ENCODE results near the gene NDUFS5. TPM values are rescaled to one million over a fixed set of nuclear protein-coding genes. Genes with fewer than 3 reads are reported as not detected.

NDUFS5 gene
- total RNA-seq, 1 experiment from 2014 or later, result 176 TPM

DNA sequence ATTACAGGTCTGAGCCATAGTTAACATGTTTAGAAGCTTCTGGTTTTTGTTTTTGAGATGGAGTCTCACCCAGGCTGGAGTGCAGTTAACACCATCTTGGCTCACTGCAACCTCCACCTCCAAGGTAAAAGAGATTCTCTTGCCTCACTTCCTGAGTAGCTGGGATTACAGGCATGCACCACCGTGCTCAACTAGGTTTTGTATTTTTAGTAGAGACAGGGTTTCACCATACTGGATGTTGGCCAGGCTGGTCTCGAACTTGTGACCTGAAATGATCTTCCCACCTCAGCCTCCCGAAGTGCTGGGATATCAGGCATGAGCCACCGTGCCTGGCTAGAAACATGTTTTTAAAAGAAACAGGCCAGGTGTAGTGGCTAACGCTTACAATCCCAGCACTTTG lies 10.5 kb downstream of the NDUFS5 start:
- Histone ChIP-seq H3K9me3 (no peaks in the 10 kb centered on the region), H3K4me1 (no peaks in the 10 kb centered on the region), H3K4me3 (ENCODE audit: low read depth, low read length) (no peak overlapping the region), H3K36me3 (ENCODE audit: control insufficient read depth, insufficient read depth, low read length) (no peaks in the 10 kb centered on the region; the same call in 1 of the 2 replicates), H3K27me3 (replicated peaks; ENCODE audit: control insufficient read depth, insufficient read depth, low read length) (no peaks in the 10 kb centered on the region)
- no TSS peak for BruUV-seq (replicated peaks)
- ChIA-PET POLR2A (no interaction called here), CTCF (no interaction called here)
- Mint-ChIP-seq H3K27me3 (ENCODE audit: insufficient read depth, unreplicated experiment) (no peaks in the 10 kb centered on the region), H3K4me1 (ENCODE audit: low read depth, unreplicated experiment) (no peaks in the 10 kb centered on the region), H3K4me3 (ENCODE audit: unreplicated experiment) (no peak overlapping the region), H3K9me3 (ENCODE audit: unreplicated experiment) (no peaks in the 10 kb centered on the region), H3K36me3 (ENCODE audit: insufficient read depth, unreplicated experiment) (peaks cover 56% of the 10 kb centered on the region), H3K27ac (ENCODE audit: unreplicated experiment) (no peak overlapping the region)
- intact Hi-C loops (cut with micrococcal nuclease; ENCODE audit: unreplicated experiment), result no loop called here
- no peak for DNase-seq
- no peak for TF ChIP-seq CTCF (IDR thresholded peaks at IDR 0.05; ENCODE audit: insufficient read depth in 1 of 2, low read depth in 1 of 2, low read length in 1 of 2, severe bottlenecking in 1 of 2, unreplicated experiment in 1 of 2)

- Histone ChIP-seq H3K27me3 (replicated peaks; ENCODE audit: control insufficient read depth, insufficient read depth, low read length) (no peaks in the 10 kb centered on the region), H3K9me3 (no peaks in the 10 kb centered on the region), H3K4me1 (no peaks in the 10 kb centered on the region), H3K36me3 (ENCODE audit: control insufficient read depth, insufficient read depth, low read length) (no peaks in the 10 kb centered on the region), H3K4me3 (ENCODE audit: low read depth, low read length) (no peak overlapping the region)
- Mint-ChIP-seq H3K4me1 (ENCODE audit: low read depth, unreplicated experiment) (no peaks in the 10 kb centered on the region), H3K27ac (ENCODE audit: unreplicated experiment) (no peak overlapping the region), H3K36me3 (ENCODE audit: insufficient read depth, unreplicated experiment) (peaks cover 21% of the 10 kb centered on the region), H3K27me3 (ENCODE audit: insufficient read depth, unreplicated experiment) (no peaks in the 10 kb centered on the region), H3K9me3 (ENCODE audit: unreplicated experiment) (no peaks in the 10 kb centered on the region), H3K4me3 (ENCODE audit: unreplicated experiment) (no peak overlapping the region)
- no peak for TF ChIP-seq CTCF (IDR thresholded peaks at IDR 0.05; ENCODE audit: insufficient read depth in 1 of 2, low read depth in 1 of 2, low read length in 1 of 2, severe bottlenecking in 1 of 2, unreplicated experiment in 1 of 2)
- intact Hi-C loops (cut with micrococcal nuclease; ENCODE audit: unreplicated experiment), result no loop called here
- CTCF ChIA-PET, result no interaction called here
- no peak for DNase-seq
- BruUV-seq (replicated peaks), result no TSS peak
- POLR2A ChIA-PET, result interaction anchor here (0.7 kb wide), 1 partner anchor 186 kb away, joined by 3 read pairs; no protein-coding TSS in a partner anchor
These were observed 17.4 kb downstream of the NDUFS5 start for GRCh38 chr1:39043513-39043912.

- Histone ChIP-seq H3K4me1 (no peaks in the 10 kb centered on the region), H3K4me3 (ENCODE audit: low read depth, low read length) (no peak overlapping the region), H3K36me3 (ENCODE audit: control insufficient read depth, insufficient read depth, low read length) (no peaks in the 10 kb centered on the region), H3K9me3 (no peaks in the 10 kb centered on the region), H3K27me3 (replicated peaks; ENCODE audit: control insufficient read depth, insufficient read depth, low read length) (no peaks in the 10 kb centered on the region)
- intact Hi-C loops (cut with micrococcal nuclease; ENCODE audit: unreplicated experiment), result no loop called here
- no peak for TF ChIP-seq CTCF (IDR thresholded peaks at IDR 0.05; ENCODE audit: insufficient read depth in 1 of 2, low read depth in 1 of 2, low read length in 1 of 2, severe bottlenecking in 1 of 2, unreplicated experiment in 1 of 2)
- Mint-ChIP-seq H3K4me3 (ENCODE audit: unreplicated experiment) (no peak overlapping the region), H3K36me3 (ENCODE audit: insufficient read depth, unreplicated experiment) (peaks cover 21% of the 10 kb centered on the region), H3K27ac (ENCODE audit: unreplicated experiment) (no peak overlapping the region), H3K4me1 (ENCODE audit: low read depth, unreplicated experiment) (no peaks in the 10 kb centered on the region), H3K27me3 (ENCODE audit: insufficient read depth, unreplicated experiment) (no peaks in the 10 kb centered on the region), H3K9me3 (ENCODE audit: unreplicated experiment) (no peaks in the 10 kb centered on the region)
- ChIA-PET CTCF (no interaction called here), POLR2A (no interaction called here)
- no peak for DNase-seq
- no TSS peak for BruUV-seq (replicated peaks)
These were observed 18.6 kb downstream of the NDUFS5 start for GRCh38 chr1:39044762-39045161.
